SJSA1 (cell line): ENCODE measurements around the gene NCOA3. TPM values are rescaled to one million over a fixed set of nuclear protein-coding genes. Genes with fewer than 3 reads are reported as not detected.

Experiments used
- total RNA-seq: library from RNA; depleted of rRNA; stranded (reverse); fragments of >200 nt; shearing (Covaris generic); gene quantifications from 2 replicates; pipeline ENCODE4 v1.2.3, GENCODE V29; 2014; rRNA removed

The NCOA3 gene
- total RNA-seq, 1 experiment from 2014 or later: 20.4 TPM

Other genes starting within 250 kb of the NCOA3 start
- 6.0 and 13.5 TPM in 2 replicates for gene ZMYND8, start 145.2 kb upstream of the NCOA3 start, total RNA-seq